Kidney tubule cell (primary cell): ENCODE data around the gene CES4A.
"Not testable (repeated sequence)": the region's sequence is repeated elsewhere in the genome, so short reads cannot be mapped to it uniquely, and the experiment has no call there.

Experiments used
- DNase-seq: peaks from one replicate; pipeline ENCODE4 v3.0.0-alpha.2; 2018; ENCODE audit warnings: low spot score

CES4A gene

GRCh38 chr16:66956154-66956457 lies 32.3 kb upstream of the CES4A start:
- DNase-seq = not testable (repeated sequence)

- no peak for DNase-seq
Measured at GRCh38 chr16:66958857-66959703, 29.3 kb upstream of the CES4A start.

- no peak for DNase-seq
Measured at GRCh38 chr16:66959704-66960161, 28.7 kb upstream of the CES4A start.

- no peak for DNase-seq
Measured at GRCh38 chr16:66960270-66960669, 28.1 kb upstream of the CES4A start.

- DNase-seq = peak; percentile 81
Measured at GRCh38 chr16:66961065-66961744, 27.2 kb upstream of the CES4A start, which contains the start of gene CES3. CES3 (plus strand) TSS chr16:66961266; CDS start chr16:66961308, 42 bp downstream.

- DNase-seq = peak; percentile 26
Measured at GRCh38 chr16:66961914-66962313, 26.5 kb upstream of the CES4A start.

- no peak for DNase-seq
Measured at GRCh38 chr16:66964049-66964448, 24.3 kb upstream of the CES4A start.

- DNase-seq = peak; percentile 38
Measured at GRCh38 chr16:66968847-66969246, 19.5 kb upstream of the CES4A start.

GRCh38 chr16:66970775-66971720 lies 17.3 kb upstream of the CES4A start:
- DNase-seq = peak; percentile 91

- no peak for DNase-seq
Measured at GRCh38 chr16:66972983-66973382, 15.4 kb upstream of the CES4A start.

GRCh38 chr16:66973716-66974115 lies 14.7 kb upstream of the CES4A start:
- no peak for DNase-seq

GRCh38 chr16:66974156-66974931 lies 14.0 kb upstream of the CES4A start:
- not testable (repeated sequence) for DNase-seq

- not testable (repeated sequence) for DNase-seq
Measured at GRCh38 chr16:66974932-66975246, 13.5 kb upstream of the CES4A start.

GRCh38 chr16:66975302-66975893 lies 13.0 kb upstream of the CES4A start:
- no peak for DNase-seq

GRCh38 chr16:66976746-66977145 lies 11.6 kb upstream of the CES4A start:
- peak; percentile 18 for DNase-seq

GRCh38 chr16:66977341-66978113 lies 10.9 kb upstream of the CES4A start:
- DNase-seq = peak; percentile 83

- no peak for DNase-seq
Measured at GRCh38 chr16:66979011-66979717, 9.2 kb upstream of the CES4A start.

- DNase-seq = no peak
Measured at GRCh38 chr16:66983033-66983432, 5.4 kb upstream of the CES4A start.

GRCh38 chr16:66984892-66985311 lies 3.5 kb upstream of the CES4A start:
- DNase-seq = no peak

GRCh38 chr16:66986559-66986958 lies 1.8 kb upstream of the CES4A start:
- no peak for DNase-seq
